Embryonic facial prominence (tissue), 1 donor: ENCODE measurements around the gene NELFB.
"Not testable (repeated sequence)": the region's sequence is repeated elsewhere in the genome, so short reads cannot be mapped to it uniquely, and the experiment has no call there.

Experiments
- DNase-seq: peaks from one replicate; pipeline ENCODE4 v3.0.0-alpha.2; 2016; ENCODE audit errors: extremely low spot score

Gene NELFB

DNA sequence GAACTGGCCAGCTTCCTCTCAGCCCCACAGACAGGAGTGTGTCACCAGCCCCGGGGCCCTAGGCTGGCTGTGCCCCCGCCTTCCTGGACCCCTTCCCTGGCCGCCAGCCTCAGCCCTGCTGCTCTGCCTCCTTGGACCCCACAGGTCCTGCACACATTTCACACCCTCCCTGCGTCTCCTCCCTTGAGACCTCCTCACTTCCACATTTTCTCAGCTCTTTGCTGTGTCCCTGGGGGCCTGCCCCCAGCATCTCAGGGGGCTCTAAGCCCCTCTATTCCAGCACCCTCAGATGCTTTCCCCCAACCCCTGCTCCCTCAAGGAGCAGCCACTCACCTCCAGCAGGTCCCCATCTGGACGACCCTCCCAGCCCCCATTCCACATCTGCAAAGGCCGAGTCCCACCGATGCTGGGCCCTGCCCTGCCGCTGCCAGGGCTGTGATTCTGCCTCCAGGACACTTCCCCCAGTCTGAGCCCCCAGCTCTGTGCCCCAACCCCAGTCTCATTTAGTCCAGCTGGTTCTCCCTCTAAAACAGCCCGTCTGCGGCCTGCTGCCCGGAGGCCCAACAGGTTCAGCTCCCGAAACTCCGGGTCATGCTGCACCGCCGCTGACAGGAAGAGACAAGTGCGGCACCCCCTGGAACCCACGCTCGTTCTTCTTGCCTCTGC lies 20.2 kb upstream of the NELFB start:
- no peak for DNase-seq

DNA sequence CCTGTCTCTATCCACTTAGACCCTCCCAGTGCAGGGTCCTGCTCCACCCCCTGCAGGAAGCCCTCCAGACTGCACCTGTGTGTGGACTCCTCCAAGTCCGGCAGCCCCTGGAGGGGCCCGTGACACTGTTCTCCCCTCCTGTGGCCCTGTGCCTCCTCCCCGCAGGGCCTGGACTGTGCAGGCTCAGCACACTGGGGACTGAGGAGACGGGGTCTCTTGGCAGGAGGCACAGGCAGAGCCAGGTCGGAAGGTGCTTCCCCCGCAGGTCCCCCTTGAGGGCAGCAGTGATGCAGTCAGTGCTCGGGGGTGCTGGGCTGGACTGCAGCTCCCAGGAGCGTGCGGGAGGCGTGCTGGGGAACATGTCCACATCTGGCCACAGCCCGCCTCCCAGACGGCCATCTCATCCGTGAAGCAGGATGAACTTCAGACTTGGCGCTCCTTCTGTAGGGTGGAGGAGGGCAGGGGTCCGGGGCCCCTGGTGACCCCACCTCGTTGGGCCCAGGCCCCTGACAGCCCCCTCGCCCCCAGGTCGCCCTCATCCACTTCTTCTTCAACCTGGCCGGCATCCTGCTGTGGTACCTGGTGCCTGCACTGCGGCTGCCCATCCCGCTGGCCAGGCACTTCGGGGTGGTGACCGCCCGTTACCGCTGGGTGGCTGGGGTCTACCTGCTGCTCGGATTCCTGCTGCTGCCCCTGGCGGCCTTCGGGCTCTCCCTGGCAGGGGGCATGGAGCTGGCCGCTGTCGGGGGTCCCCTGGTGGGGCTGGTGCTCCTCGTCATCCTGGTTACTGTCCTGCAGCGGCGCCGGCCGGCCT lies 19.5 kb upstream of the NELFB start:
- DNase-seq, result no peak

DNA sequence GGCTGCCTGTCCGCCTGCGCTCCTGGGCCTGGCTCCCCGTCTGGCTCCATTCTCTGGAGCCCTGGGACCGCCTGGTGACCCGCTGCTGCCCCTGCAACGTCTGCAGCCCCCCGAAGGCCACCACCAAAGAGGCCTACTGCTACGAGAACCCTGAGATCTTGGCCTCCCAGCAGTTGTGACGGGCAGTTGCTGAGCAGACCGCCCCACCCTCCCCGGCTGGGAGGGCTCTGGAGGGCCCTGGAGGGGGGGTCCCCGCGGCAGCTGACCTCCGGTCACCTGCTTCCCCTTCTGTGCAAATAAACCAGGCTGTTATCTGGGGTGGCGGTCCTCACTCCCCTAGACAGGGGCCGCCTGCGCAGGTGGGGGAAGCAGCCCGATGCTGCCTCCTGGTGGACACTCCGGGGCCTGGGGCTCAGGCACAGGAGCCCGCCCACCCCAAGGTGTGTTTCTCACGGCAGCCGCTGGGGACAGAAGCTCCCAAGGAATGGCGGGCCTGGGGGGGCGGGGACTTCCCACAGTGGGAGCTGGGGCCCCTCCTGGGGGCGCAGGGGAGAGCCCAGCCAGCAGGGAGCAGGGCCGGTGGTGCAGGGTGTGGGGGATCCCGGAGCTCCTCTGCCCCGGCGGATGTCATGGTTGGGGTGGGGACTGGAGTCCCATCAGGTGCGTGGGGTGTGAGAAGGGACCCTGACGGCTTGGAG lies 18.7 kb upstream of the NELFB start:
- peak; percentile 40 for DNase-seq

DNA sequence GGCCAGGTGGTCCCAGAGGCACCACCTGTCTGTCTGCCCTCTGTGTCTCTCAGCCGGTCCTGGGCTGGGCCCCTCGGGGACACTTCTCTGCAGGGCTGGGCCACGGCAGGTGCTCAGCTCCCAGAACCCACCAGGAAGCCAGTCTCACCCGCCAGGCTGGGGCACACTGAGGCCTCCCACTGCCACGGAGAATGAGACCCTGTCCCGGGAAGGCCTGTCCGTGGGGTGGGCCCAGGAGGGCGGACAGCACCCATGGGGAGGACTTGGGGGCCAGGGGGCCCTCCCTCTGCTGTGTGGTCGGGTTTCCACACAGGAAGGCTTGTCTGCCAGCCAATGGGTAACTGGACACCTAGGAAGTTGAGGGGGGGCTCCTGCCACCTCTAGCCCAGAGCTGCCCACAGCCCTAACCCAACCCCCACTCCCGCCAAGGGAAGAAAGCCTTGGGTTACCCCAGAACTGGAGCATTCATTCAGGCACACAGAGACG lies 18.1 kb upstream of the NELFB start:
- no peak for DNase-seq

DNA sequence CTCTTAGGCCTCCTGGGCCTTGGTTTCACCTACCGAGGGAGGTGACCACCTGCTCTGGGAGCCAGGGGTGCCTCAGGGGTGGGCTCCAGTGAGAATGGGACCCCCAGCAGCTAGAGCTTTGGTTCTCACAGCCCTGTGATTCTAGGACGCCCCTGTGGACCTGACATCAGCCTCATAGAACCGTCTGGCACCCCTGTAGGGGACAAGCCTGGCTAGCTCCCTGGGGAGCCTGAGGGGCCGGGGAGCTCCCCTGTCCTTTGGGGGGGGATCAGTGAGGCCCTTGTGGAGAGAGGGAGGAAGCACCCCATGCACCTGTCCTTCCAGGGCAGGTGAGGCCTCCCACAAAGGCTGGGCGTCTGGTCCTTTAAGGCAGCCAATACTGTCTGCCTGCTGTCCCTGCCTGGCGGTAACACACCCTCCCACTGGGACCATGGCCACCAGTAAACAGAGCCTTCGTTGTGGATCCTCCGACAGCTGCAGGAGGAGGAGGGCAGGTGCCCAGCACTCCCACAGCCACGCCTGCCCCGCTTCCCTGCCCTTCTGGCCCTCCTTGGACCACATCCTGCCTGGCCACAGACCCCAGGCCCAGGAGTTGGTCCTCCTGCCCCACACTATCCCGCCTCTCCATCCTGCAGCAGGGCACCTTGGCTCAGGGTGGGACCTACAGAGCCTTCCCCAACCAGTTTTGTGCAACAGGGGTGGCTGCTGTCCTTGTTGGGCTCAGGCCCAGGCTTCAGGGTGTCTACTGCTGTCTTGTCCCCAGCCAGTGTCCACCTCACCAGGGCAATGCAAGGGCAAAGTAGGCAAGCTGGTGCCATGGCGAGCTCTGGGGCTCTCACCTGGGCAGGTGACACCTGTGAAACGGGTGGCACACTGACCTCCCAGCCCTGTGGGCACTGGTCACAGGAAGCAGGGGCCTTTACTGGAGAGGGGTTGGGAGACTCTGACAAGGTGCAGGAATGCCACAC lies 17.1 kb upstream of the NELFB start:
- no peak for DNase-seq

DNA sequence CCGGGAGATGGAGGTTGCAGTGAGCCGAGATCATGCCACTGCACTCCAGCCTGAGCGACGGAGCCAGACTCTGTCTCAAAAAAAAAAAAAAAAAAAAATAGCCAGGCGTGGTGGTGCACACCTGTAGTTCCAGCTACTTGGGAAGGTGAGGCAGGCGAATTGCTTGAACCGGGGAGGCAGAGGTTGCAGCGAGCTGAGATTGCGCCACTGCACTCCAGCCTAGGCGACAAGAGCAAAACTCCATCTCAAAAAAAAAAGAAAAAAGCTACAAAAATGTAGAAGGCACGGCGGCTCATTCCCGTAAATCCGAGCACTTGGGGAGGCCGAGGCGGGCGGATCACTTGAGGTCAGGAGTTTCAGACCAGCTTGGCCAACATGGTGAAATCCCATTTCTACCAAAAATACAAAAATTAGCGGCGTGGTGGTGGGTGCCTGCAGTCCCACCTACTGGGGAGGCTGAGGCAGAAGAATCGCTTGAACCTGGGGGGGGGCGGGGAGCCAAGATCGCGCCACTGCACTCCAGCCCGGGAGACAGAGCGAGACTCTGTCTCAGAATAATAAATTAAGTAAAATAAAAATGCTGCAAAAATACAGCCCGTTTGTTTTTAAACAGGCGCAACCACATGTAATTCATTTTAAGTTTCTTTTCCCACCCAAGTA lies 15.5 kb upstream of the NELFB start:
- not testable (repeated sequence) for DNase-seq

DNA sequence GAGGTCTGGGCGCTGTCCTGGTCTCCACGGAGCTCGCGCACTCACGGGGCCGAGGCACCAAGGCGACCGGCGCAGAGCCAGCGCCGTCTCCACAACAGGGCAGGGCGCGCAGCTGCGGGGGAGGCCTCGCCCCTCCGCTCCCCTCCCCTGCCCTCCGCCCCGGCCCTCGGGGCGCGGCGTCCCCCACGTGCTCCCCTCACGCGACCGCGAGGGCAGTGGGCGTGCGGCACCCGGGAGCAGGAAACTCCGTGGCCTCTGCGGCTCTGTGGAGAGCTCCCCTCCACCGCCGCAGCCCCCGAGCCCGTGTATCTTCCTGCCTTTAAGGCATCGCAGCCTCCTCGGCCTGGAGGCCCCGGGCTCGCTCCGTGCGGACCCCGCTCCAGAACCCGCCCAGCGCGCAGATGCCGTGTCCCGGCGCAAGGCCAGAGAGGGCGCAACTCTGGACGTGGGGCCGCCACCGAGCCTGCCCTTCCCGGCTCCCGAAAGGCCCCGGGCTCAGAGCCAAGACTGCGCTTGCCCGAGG lies 14.7 kb upstream of the NELFB start:
- DNase-seq, result no peak

DNA sequence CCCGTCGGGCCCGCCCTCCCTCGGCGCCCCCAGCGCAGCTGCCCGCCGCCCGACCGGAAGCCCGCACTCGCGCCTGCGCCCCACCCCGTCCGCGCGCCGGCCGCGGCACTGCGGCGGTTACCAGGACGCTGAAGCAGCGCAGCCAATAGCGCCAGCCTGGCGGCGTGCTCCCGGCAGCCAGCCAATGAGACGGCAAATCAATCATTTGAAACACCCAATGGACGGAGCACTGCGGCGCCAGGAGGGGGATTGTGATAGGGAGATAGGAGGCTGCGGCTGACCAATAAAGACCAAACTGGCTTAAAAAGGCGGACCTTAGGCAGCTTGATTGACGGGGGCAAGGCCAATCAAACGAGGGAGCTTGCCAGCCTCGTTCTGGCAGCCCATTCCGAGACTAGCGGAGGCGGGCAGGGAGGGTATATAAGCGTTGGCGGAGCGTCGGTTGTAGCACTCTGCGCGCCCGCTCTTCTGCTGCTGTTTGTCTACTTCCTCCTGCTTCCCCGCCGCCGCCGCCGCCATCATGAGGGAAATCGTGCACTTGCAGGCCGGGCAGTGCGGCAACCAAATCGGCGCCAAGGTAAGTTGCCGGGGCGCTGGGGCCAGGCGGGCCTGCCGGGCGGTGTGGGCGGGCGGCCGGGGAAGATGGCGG lies 14.2 kb upstream of the NELFB start, which contains the start of gene TUBB4B:
TUBB4B (plus strand) TSS at position 447 of the 649 bp plus-strand sequence; CDS start at position 521, 74 bp downstream.
- DNase-seq, result peak; percentile 100

DNA sequence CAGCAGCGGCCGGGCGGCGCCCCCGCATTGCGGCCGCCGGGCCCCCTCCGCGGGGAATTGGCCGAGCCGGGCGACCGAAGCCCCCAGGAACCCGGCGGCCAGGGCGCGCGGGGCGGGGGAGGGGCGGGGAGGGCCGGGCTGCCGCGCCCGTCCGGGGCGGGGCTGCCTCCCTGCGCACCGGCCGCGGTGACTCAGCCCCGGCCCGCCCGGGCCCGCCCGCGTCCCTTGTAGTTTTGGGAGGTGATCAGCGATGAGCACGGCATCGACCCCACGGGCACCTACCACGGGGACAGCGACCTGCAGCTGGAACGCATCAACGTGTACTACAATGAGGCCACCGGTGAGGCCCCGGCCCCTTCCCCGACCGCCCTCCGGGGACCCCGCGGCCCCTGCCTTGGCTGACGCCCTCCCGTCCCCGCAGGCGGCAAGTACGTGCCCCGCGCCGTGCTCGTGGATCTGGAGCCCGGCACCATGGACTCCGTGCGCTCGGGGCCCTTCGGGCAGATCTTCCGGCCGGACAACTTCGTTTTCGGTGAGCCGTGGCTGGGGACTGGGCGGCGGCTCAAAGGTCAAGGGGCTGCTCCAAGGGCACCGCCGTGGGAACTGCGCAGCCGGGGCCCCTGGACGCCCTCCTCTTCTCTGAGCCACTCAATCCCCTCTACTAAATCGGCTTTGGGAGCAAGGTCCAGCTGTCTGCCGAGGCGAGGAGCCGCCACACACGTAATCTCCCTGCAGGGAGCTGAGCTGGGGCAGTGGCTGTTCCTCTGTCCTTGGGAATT lies 13.4 kb upstream of the NELFB start:
- DNase-seq, result no peak

DNA sequence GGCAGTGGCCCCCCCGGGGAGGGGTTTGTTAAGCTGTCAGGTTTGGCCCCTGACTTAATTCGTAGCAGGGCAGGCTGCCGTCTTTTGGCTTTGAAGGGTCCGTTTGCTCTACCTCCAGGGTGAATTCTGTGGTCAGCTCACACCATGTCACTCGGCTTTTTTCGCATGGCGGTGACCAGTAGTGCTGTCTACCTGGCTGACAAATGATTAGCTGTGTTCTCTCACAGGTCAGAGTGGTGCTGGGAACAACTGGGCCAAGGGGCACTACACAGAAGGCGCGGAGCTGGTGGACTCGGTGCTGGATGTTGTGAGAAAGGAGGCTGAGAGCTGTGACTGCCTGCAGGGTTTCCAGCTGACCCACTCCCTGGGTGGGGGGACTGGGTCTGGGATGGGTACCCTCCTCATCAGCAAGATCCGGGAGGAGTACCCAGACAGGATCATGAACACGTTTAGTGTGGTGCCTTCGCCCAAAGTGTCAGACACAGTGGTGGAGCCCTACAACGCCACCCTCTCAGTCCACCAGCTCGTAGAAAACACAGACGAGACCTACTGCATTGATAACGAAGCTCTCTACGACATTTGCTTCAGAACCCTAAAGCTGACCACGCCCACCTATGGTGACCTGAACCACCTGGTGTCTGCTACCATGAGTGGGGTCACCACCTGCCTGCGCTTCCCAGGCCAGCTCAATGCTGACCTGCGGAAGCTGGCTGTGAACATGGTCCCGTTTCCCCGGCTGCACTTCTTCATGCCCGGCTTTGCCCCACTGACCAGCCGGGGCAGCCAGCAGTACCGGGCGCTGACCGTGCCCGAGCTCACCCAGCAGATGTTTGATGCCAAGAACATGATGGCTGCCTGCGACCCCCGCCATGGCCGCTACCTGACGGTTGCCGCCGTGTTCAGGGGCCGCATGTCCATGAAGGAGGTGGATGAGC lies 12.6 kb upstream of the NELFB start:
- no peak for DNase-seq

DNA sequence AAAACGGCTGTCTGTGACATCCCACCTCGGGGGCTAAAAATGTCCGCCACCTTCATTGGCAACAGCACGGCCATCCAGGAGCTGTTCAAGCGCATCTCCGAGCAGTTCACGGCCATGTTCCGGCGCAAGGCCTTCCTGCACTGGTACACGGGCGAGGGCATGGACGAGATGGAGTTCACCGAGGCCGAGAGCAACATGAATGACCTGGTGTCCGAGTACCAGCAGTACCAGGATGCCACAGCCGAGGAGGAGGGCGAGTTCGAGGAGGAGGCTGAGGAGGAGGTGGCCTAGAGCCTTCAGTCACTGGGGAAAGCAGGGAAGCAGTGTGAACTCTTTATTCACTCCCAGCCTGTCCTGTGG lies 11.9 kb upstream of the NELFB start:
- DNase-seq, result not testable (repeated sequence)

DNA sequence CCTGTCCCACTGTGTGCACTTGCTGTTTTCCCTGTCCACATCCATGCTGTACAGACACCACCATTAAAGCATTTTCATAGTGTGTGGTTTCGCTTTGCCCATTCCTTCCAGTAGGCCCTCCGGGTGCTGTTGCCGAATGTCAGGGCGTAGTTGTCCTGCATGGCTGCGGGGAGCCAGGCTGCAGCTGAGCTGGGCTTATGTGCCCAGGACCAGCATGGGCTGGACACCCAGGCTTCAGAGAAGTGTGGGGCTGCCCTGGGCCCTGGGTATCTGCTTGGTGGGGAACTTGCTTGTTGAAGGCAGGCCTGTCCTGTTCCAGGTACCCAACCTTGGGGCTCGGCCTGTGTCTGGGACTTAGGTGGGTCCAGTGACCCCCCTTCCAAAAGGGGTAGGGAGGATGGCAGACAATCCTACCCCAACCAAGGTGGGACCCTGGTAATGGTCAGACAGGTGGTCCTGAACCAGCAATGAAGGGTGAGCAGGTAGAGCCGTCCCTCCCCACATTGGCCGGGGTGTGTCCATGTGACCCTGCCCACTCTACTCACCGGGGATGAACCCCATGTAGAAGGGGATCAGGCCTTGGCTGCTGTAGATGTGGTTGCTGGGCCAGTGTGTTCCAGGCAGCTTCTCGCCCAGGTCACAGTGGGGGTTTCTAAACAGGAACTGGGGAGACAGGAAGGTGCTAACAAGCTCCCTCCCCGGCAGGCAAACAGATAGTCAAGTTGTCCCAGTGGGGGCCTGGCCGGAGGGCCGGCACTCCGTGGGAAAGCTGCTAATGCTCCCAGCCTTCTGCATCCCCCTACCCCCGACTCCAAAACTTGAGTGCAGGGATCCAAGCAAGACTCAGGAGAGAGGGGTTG lies 11.3 kb upstream of the NELFB start:
- DNase-seq, result no peak

DNA sequence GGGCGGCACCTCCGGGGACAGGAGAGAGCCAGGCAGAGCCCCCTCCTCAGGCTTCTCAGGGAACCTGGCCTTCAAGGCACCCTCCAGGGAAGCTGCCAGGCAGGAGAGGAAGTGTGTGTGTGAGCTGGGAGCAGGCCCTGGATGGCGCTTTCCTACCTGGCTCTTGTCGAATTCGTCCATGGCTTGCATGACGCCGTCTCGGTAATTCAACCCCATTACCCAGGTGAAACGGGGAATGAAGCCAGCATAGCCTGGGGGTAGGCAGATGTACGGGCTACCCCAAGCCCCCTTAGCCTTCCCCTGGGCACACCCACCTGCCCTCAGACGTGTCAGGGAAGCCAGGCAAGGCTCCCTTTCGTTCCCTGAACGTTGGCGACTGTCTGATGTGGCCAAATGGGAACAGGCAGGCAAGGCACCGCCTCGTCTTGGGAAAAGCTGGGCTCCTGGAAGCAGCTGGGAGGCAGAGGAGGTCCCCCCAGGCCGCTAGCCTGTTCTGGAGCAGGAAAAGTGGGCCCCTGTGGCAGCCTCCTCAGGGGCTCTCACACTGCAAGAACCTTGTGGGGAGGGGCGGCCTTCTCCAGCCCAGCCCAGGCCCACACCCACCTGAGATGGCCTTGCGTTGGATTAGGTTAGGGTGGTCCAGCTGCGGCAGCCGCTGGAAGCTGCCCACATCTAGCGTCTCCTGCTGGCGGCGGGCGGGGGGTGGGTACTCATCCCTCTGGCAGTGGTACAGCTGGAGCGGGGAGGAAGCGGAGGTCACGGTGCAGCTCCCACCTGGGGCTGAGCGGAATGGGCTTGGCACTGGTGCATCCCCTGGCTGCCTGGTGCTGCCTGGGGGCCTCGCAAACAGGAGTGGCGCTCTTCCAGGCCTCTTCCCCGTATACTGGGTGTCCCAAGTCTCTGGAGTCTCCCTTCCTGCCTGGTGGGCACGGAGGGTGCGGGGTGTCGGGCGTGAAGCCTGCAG lies 10.4 kb upstream of the NELFB start:
- DNase-seq, result no peak

DNA sequence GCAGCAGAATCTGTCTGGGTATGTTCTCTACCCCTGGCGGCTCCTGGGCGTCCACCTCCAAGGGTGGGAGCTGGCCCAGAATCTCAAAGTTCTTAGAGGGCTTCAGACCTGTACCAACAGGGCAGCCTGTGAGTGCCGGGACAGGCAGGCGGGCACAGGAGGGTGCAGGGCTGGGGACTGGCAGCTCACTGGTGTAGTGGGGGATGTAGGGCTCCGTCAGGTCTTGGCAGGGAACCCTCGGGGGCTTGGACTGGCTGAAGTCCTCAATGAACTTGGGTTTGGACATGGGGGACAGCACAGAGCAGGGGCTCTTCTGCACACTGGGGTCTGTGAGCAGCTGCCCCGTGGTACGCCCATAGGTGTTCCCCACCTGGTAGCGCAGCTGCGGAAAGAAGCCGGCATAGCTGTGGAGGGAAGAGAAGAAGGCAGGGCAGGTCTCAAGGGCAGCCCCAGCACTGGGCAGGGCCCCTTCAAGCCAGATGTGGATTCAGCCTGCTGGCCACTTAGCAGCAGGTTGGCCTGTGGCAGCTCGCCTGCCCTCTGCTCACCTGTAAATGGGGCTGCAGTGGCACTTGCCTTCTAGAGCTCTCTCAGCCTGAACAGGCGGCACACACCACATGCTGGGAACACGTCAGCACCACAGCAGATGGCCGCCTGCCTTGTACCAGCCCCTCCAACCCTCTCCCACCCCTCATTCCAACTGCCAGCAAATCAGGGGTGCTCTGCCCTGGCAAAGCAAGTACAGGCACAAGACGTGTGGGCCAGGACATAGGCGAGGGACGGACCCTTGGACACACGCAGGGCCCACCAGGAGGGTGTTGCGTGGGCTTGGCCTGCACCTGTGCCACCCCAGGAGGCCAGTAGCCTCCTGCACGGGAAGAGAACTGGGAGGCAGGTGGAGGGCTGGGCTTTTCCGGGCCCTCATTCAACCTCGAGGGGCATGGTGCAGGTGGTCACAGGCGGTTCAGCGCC lies 9.4 kb upstream of the NELFB start:
- no peak for DNase-seq
